GM18520 (cell line): ENCODE data around the gene ULK4.

Source experiments
- ATAC-seq: cut with Tn5 transposase; IDR thresholded peaks from one replicate; pipeline ENCODE4 v1.9.1; 2021; ENCODE audit not compliant: unreplicated experiment

ULK4 gene

GRCh38 chr3:41508063-41508696 is 453.7 kb downstream of the ULK4 start:
- no peak for ATAC-seq

GRCh38 chr3:41507336-41508062 is 454.4 kb downstream of the ULK4 start:
- ATAC-seq, result no peak

- ATAC-seq, result no peak
Observed at GRCh38 chr3:41503998-41504623, 457.8 kb downstream of the ULK4 start.

GRCh38 chr3:41502481-41502880 is 459.4 kb downstream of the ULK4 start:
- no peak for ATAC-seq

GRCh38 chr3:41502023-41502422 is 459.9 kb downstream of the ULK4 start:
- ATAC-seq, result no peak

- ATAC-seq, result no peak
Observed at GRCh38 chr3:41498847-41499246, 463.1 kb downstream of the ULK4 start.

- ATAC-seq, result no peak
Observed at GRCh38 chr3:41490360-41490759, 471.5 kb downstream of the ULK4 start.

- no peak for ATAC-seq
Observed at GRCh38 chr3:41489231-41489630, 472.7 kb downstream of the ULK4 start.

GRCh38 chr3:41488501-41488900 is 473.4 kb downstream of the ULK4 start:
- ATAC-seq, result no peak

GRCh38 chr3:41485484-41485883 is 476.4 kb downstream of the ULK4 start:
- no peak for ATAC-seq

- ATAC-seq, result no peak
Observed at GRCh38 chr3:41482134-41482533, 479.8 kb downstream of the ULK4 start.

- ATAC-seq, result no peak
Observed at GRCh38 chr3:41478278-41478677, 483.6 kb downstream of the ULK4 start.

- ATAC-seq, result peak; percentile 56
Observed at GRCh38 chr3:41477399-41478014, 484.4 kb downstream of the ULK4 start.

GRCh38 chr3:41469083-41469482 is 492.8 kb downstream of the ULK4 start:
- no peak for ATAC-seq

- no peak for ATAC-seq
Observed at GRCh38 chr3:41467481-41467880, 494.4 kb downstream of the ULK4 start.

GRCh38 chr3:41464858-41465257 is 497.0 kb downstream of the ULK4 start:
- no peak for ATAC-seq

GRCh38 chr3:41464401-41464800 is 497.5 kb downstream of the ULK4 start:
- no peak for ATAC-seq

- no peak for ATAC-seq
Observed at GRCh38 chr3:41462103-41462691, 499.7 kb downstream of the ULK4 start.

GRCh38 chr3:41460736-41461135 is 501.2 kb downstream of the ULK4 start:
- ATAC-seq, result no peak

- no peak for ATAC-seq
Observed at GRCh38 chr3:41457176-41457575, 504.7 kb downstream of the ULK4 start.

- no peak for ATAC-seq
Observed at GRCh38 chr3:41456162-41456561, 505.7 kb downstream of the ULK4 start.
